Measurements from ENCODE around the gene FAM20C.
"Not testable (repeated sequence)": the region's sequence is repeated elsewhere in the genome, so short reads cannot be mapped to it uniquely, and the experiment has no call there.

Gene FAM20C

GRCh38 chr7:193481-194251 lies 1.3 kb downstream of the FAM20C start:
- DNase-seq, result no peak

- no peak for DNase-seq
Measured at GRCh38 chr7:194252-195009, 2.1 kb downstream of the FAM20C start.

GRCh38 chr7:195010-195829 lies 2.8 kb downstream of the FAM20C start:
- DNase-seq, result no peak

GRCh38 chr7:195830-196128 lies 3.4 kb downstream of the FAM20C start:
- no peak for DNase-seq

DNA sequence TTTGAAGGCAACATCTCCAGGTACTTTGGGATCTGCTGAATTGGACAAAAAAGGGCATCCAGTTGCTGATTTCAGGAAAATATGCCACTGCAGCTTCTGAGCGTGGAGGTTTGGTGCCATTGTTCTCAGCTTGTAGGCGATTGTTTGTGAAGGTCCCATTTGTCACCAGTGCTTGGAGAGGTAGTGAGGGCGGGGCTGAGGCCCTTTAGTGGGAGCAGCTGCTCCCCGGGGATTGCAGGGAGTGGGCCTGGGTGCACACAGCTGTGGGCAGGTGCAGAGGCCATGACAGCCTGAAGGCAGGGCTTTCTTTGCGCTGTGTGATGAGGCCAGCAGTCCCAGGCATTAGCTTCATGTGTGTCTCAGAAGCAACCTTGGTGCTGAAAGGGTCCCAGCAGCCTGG lies 3.9 kb downstream of the FAM20C start:
- DNase-seq, result no peak

GRCh38 chr7:196778-197321 lies 4.5 kb downstream of the FAM20C start:
- no peak for DNase-seq

DNA sequence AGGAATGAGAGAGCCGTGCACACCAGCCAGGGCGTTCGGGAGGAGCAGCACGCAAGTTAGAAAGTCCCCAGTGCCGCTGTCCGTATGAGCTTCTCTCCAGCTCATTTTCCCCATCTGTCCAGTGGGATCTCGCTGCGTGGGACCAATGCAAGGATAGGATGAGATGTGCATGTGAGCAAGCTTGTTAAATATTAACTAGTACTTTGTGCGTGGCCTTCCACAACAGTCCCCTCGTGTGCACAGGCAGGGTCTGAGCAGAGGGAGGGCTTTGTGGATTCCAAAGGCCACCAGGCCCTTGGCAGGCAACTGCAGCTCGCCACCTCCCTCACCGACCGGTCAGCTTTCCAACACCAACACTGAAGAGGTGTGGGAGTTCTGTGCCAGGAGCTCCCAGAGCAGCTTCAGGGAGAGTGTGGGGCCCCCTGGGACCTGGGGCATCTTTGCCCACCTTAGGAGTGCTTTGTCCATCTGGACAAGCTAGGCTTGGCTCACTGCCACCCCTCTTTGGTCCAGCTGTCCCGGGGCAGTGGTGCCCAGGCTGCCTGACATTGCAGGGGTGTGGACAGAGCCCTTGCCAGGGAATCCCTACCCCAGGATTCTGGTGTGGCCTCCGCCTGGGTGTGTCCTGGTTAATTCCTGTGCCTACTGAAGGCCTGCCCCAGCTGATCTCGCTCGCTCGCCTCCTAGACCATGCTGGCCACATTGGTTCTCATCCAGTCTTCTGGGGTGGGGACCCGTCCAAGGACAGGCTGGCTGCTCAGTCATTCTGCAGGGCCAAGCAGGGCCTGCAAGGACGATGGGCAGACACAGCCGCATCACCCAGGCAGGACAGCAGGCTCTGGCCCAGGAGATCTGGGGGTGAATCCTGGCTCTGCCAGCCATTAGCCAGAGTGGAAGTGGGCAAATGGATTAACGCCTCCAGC lies 5.3 kb downstream of the FAM20C start:
- no peak for DNase-seq

DNA sequence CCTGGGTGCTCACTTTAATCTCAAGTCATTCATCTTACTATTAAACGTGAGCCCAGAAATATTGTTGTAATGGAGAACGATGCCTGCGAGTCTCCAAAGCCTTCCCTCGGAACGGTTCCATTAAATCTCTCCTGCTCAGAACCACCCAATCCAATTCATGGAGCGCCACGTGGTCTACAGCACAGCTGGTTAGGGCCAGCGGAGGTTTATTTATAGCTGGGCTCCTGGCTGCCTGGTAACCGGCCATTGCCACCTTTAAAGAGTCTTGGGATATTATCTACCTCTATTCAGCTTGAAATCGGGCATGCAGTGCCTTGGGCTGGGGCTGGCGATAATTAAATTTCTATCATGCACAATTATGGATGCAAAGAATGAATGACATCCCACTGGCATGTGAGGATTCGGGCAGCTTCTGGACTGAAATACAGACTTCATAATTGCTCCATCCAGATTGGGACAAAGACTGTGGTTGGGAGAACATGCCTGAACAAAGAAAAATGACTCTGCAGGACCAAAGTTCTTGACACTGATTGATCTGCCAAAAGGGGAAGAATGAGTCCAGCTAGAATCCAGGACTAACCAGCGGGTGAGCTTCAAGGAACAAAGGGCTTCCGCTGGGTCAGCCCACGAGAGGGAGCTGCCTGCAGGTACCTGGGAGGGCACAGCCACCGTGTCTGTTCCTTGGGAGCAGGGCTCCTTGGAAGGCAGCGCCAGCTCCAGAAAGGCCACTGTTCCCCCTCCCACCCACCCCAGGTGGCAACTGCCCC lies 7.3 kb downstream of the FAM20C start:
- no peak for DNase-seq

DNA sequence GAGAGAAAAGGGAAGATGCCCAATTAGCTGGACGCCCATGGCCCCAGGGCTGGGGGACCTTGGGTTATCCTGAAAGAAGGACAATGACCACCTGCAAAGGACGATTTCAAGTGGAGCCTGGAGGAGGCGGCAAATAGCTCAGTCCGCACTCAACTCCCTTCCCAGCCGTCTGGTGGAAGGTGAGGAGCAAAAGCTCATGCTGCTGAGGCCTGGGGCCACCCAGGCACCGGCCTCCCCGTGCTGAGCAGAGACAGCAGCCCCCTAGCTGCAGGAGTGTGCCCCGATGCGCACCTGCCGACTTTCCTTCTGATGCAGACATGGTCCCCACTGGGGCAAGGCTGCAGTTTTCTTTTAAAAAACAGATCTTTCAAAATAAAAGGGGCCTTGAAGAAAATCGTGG lies 7.9 kb downstream of the FAM20C start:
- DNase-seq, result no peak

GRCh38 chr7:200704-201103 lies 8.3 kb downstream of the FAM20C start:
- no peak for DNase-seq

DNA sequence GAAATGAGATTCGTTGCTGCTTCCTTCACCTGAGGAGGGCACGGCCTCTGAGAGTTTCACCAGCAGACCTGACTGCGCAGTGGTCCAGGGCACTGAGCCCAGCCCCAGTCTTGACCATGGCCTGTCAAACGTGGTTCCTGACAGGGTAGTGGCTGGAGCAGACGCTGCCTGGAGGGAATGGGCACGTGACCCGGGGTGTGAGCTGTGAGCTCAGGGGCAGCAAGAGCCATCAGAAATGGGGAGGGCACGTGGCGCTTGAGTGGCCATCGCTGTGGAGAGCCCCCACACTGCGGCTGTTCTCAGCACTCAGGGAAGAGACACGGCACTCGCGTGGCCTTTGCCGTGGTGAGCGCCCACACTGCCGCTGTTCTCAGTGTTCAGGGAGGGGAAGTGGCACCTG lies 12.0 kb downstream of the FAM20C start:
- no peak for DNase-seq

DNA sequence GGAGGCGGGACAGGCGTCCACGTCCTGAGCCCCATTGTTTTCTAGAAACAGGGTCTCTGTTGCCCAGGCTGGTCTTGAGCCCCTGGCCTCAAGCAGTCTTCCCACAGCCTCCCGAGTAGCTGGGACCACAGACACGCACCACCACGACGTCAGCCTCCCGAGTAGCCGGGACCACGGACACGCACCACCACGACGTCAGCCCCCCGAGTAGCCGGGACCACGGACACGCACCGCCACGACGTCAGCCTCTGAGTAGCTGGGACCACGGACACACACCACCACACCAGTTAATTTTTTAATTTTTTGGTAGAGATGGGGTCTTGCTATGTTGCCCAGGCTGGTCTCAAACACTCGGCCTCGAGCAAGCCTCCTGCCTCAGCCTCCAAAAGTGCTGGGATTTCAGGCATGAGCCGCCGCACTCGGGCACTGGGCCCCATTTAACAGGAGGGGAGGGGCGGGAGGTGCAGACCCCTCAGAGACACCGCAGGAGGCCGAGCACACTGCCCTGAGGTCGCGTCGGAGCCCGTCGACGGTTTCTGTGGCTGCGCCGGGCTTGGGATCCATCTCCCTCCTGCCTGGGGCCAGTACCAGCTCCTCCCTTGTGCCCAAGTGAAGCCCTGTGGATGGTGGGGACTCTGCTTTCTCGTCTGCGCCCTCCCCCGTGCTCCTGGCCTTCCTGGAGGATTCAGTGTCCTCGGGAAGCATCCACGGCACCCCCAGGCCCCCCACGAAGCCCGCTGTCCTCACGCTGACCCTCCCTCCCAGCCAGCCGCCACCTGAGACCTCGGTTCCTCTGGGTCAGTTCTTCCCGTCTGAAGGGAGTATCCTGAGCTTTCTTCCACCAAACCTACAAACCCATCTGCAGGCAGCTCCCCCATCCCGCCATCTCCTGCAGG lies 13.0 kb downstream of the FAM20C start:
- no peak for DNase-seq

- DNase-seq, result not testable (repeated sequence)
Measured at GRCh38 chr7:206351-206750, 14.0 kb downstream of the FAM20C start.

GRCh38 chr7:207418-208129 lies 15.2 kb downstream of the FAM20C start:
- DNase-seq, result no peak

DNA sequence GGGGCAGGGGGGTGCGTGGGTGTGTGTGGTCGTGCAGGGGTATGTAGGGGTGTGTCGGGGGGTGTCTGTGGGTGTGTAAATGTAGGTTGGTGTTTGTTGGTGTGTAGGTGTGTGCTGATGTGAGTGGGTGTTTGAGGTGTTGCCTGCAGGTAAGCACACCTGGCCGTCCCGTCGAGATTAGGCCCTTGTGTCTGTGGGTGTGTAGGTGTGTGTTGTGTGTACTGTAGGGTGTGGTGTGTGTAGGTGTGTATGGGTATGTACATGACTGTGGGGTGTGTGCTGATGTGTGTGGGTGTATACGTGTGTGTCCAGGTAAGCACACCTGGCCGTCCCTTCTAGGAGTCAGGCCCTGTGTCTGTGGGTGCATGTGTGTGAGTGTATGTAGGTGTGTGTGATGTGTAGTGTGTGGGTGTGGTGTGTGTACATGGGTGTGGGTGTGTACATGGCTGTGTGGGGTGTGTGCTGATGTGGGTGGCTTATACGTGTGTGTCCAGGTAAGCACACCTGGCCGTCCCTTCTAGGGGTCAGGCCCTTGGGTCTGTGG lies 15.8 kb downstream of the FAM20C start:
- no peak for DNase-seq

DNA sequence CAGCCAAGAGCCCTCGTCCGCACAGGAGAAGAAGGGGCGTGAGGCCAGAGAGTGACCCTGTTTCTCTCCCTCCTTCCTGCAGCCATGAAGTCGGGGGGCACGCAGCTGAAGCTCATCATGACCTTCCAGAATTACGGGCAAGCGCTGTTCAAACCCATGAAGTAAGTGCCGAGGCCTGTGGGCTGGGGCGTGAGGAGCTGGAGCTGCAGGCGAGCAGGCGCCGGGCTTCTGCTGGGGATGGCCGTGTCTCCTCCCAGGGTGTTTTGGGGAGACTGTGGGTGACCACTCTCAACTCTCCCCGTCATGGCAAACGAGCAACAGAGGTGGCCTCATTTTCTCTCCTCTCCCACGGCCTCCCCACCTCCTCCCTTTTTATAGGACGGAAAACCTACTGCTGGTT lies 16.4 kb downstream of the FAM20C start:
- no peak for DNase-seq

DNA sequence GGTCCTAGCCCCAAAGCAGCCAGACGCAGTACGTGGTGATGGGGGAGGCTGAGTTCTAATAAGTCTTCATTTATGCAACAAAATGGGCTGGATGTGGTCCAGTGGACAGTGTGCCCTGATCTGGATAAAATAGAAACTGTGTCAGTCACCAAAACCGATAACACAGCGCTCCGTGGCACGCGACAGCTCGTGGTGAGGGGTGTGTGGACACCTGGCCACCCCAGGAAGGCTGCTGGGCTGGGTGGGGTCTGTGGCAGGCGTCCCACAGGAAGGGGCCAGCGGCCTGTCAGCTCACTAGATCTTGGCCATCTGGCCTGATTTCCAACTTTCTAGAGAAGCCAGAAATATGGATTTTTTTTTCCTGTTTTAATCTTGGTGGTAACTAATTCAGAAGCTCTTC lies 17.0 kb downstream of the FAM20C start:
- no peak for DNase-seq

DNA sequence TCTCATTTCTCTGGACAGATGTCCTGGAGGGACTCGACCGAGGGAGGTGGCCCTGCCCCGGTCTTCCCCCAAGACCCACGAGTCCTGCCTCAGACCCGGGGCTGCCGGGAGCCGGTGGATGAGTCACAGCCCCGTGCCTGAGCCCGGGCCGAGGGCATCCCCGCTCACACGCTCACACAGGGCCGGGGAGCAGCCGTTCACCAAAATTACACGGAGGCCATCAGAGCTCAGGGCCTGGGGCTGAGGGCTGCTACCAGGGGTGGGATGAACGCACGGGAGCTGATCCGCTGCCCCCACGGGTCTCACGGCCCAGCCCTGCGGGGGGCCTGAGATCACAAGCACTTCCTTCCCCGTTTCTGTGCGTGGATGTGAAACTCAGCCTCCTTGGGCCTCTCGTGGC lies 17.5 kb downstream of the FAM20C start:
- no peak for DNase-seq

DNA sequence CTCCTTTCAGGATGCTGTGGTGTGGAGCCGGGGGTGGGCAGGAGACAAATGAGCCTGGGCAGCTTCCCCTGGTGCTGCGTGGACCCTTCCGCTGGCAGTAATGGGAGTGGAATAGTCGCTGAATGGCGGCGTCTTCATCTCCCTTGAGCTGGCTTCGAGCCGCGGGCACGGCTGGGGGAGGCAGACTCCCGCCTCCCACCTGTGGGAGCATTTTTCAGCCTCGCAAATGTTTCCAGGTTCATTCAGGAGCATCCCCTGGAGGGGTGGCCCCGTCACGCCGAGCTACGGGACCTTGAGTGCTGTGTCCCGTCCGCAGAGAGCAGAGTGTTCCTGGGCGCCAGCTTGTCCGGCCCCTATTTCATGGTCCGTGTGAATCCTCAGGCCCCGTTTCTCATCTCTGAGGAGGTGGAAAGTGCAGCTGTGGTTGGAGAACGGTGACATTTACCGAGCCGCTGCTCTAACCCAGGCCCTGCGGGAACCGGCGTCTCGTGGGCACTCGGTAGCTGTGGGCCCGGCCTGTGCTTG lies 18.1 kb downstream of the FAM20C start:
- no peak for DNase-seq
